GM21447 (cell line): Measurements from ENCODE around the gene ERMARD.
"Not testable (repeated sequence)": the region's sequence is repeated elsewhere in the genome, so short reads cannot be mapped to it uniquely, and the experiment has no call there.

Source experiments
- ATAC-seq: cut with Tn5 transposase; IDR thresholded peaks from one replicate; pipeline ENCODE4 v1.9.1; 2021; ENCODE audit not compliant: unreplicated experiment

The ERMARD gene

DNA sequence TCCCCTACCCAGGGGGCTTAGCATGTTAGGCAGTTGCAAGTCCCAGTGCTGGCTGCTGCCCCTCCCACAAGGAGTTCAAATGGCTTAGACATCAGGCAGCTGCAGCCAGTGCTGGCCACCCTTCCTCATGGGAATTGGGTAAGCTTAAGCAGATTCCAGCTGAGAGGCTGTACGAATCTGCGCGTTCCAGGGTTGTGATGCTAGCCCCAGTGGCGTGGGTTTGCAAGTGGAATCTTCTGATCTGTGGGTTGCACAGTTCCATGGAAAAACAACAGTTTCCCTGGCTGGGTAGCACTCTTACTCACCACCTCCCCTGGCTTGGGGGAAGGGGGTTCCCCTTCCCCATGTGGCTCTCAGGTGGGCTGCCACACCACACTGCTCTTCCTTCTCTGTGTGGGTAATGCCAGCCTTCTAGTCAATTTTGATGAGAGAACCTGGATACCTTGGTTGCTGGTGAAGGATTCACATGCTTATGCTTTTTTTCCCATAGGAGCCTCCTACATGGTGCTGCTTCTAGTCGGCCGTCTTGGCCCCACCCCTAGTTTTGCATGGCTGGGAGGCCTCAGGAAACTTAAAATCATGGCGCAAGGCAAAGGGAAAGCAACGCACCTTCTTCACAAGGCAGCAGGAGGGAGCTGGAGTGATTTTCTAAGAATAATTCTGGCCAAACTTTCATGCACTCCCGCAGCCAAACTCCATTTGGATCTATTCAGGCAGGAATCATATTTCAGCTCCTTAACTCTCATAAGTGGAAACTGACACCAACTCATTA, 13.0 kb upstream of the ERMARD start:
- no peak for ATAC-seq

DNA sequence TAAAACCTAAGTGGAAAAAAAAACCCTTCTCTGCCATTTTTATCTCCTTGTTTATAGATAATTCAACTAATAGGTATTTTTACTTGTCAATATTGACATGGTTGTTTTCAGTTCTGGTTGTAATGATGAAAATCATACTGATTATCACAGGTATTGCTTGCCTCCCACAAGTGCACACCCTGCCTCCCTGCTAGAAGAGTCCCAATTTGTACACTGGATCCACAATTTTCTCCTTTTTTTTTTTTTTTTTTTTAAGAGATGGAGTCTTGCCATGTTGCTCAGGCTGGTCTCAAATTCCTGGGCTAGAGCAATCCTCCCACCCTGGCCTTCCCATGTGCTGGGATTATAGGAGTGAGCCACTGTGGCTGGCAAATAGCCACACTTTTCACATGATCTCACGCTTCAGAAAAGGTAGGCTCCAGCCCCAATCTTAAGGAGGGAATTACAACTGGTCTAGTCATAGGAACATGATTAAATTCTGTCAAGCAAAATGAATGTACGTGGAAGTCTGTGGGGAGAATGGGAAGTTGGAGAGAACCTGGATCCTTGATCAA, 12.4 kb upstream of the ERMARD start:
- ATAC-seq: no peak

DNA sequence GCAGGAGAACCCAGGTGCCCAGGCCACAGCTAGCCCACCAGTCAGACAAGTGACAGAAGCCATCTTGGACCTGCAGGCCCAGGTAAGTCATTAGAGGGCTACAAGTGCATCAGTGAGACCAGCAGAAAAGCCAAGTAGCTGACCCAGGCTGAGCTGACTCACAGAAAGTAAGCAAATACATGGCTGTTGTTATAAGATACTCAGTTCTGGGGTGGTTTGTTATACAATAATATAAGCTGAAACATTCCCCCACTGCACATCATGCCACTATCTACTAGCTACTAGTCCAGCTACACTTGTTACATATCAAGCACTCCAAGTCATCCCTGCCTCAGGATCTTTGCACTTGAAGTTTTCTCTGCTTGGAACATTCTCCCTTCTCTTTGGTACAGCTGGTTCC, 10.1 kb upstream of the ERMARD start:
- ATAC-seq: no peak

DNA sequence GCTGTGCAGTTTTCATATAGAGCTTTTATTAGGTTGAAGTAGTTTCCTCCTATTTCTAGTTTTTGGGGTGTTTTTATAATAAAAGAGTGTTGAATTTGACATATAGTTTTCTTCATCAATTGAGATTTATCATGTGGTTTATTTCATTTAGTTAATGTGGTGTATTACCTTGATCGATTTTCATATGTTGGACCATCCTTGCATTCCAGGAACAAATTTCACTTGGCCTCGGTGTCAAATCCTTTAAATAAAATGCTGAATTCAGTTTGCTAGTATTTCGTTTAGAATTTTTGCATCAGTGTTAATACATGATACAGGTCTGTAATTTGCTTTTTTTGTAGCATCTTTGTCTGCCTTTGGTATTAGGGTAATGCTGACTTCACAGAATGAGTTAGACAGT, 6.0 kb upstream of the ERMARD start:
- no peak for ATAC-seq

DNA sequence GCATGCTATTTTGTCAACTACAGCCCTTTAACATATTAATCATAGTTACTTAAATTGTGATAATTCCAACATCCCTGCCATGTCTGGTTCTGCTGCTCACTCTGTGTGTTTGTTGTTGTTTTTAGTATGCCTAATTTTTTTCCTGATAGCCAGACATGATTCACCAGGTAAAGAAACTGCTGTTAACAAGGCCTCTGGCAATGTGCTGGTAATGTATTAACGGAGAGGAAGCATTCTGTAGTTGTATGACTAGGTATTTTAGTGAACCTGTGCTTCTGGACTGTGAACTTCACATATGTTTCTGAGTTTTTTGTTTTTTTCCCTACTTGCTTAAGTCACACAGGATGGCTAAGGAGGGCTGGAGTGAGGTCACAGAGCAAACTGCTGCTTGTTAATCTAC, 4.9 kb upstream of the ERMARD start:
- no peak for ATAC-seq

DNA sequence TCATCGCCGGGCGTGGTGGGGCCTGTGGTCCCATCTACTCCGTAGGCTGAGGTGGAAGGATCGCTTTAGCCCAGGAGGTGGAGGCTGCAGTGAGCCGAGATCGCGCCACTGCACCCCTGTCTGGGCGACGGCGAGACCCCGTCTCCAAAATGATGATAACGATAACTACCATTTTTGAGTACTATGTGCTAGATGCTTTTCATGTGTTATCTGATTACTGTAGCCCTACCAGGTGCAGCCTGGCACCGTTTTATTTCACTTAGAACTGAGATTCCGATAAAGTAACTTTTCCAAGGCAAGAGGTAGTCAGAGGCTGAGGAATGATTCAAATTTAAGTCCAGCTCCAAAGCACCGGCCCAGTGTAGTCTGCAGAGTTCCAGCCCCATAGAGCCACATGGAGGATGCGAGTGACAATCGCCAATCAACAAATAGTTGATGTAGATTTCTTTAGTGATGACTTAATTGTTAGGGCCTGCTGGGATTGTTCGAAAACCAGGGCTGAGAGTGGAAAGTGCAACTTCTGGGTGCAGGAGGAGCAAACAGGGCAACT, 727 bp downstream of the ERMARD start:
- ATAC-seq: no peak

DNA sequence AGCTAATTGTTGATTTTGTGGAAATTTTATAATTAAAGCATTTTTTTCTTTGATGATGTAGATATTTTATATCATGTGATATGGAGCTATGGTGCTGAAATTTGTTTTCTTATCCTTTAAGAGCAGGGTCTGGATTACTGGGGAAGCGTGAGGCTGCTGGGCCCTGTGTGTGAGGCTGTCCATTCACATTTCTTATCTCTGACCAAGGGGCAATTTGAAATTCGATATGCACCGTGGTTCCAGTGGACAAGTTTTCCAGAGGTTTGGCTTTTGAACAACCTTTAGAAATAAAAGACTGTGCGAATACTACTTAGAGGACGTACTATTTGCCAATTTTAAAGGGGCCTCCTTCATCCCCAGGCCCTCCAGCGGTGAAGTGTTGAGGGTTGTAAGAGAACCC, 3.7 kb downstream of the ERMARD start:
- ATAC-seq: no peak

DNA sequence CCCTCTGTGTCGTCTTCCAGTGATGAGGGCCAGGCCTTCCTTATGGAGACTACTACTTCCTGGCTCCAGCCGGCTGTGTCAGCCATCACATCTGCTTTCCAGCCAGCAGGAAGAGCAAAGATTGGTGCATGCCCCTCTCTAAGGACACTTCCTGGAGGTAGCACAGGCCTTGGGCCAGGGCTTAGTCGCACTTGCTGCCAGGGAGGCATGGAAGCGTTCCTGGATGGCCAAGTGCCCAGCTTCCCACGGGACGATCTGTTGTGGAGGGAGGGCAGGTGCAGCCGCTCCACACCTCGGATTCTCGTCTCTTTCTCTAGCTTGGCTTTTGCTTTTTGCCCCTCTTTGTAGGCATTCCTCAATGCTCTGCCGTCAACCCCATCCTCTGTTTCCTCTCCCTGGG, 11.9 kb downstream of the ERMARD start:
- ATAC-seq: no peak

DNA sequence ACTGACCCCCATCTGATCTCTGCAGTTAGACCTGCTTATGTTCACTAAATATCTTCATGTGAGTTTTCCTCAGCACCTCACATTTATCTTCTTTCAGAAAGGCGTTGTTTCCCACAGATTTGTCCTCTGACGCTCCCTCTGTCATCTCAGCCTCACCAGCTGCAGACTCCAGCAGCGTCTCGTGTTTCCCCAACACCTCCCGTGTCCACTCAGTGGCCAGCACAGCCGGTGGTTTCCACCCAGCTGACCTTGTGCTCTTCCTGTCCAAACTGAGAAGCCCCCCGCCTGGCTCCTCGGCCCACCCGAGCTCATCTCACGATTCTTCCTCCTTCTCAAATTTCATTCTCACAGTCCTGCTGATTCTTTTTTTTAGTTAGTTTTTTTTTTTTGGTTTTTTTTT, 12.5 kb downstream of the ERMARD start:
- no peak for ATAC-seq

DNA sequence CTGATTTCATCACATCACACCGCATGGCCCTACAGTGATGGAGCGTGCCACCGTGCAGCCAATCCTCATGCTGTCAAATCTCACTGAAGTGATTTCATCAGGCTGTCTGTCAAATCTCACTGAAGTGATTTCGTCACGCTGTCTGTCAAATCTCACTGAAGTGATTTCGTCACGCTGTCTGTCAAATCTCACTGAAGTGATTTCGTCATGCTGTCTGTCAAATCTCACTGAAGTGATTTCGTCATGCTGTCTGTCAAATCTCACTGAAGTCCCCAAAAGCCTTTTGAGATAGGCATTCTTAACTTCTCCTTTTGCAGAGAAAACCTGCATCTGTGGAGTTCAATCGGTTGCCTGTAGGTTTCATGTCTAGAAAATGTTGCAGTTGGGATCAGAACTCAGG, 14.4 kb downstream of the ERMARD start:
- not testable (repeated sequence) for ATAC-seq

DNA sequence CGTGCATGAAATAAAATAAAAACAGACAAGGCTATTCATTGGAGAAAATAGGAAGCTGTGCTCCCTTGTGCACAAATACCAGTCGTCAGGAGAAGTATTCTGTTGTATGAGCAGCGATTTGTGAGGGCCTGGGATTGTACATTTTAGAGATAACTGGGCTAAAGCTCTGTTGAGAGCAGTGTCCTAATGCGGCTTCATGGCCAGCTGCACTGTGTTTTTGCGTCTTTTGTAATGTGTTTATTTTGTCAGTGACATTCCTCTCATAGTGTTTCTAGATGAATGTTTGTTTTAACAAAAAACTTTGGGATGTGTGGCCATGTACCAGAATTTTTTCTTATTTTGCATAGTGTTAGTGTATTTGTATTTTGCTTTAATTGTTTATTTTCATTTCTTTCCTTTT, 14.8 kb downstream of the ERMARD start:
- ATAC-seq: no peak

DNA sequence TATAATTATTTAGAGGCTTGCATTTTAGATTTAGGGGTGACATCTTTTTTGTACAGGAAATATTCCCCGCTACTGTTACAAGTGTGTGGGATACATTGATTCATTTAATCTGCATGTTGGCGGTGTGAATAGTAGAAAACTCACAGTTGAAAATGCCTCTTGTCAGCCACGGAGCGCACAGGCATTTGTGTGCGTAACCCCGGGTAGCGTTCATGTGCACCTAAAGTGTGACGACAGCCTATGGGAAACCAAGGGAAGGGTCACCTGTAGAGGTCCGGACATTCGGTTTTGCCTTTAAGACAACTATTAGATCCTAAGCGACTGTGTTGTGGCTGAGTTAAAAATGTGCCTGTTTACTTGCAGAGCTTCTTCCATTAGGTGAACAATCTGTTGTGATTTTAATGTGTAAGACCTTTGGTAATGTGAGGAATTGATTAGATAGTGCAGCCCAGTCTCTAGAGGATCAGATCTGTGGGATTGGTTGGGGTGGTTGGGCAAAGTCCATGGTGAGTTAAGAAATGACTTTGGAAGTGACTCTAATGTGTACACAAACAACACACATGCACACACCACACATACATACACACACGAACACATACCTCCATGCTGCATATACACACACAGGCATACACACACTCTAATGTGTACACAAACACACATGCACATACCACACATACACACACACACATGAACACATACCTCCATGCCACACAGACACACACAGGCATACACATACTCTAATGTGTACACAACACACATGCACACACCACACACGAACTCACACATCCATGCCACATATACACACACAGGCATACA, 15.7 kb downstream of the ERMARD start:
- ATAC-seq: no peak

DNA sequence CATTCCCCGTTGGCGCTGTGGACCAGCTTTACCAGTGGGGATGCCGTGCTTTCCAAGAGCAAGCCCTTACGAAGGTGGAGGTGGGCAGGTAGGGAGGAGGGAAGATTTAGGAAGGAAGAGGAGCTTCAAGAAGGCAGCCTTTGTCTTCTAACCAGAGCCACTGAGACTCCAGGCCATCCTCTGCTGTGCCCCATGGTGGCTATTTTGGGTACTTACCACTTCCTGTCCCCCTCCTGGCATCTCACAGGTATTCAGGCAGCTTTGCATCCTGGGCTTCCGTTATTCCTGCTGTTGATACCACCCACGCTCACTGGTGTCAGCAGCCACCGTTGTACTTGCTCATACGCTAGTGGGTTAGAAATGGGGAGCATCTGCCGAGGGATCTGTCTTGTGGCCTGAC, 22.9 kb downstream of the ERMARD start:
- no peak for ATAC-seq

DNA sequence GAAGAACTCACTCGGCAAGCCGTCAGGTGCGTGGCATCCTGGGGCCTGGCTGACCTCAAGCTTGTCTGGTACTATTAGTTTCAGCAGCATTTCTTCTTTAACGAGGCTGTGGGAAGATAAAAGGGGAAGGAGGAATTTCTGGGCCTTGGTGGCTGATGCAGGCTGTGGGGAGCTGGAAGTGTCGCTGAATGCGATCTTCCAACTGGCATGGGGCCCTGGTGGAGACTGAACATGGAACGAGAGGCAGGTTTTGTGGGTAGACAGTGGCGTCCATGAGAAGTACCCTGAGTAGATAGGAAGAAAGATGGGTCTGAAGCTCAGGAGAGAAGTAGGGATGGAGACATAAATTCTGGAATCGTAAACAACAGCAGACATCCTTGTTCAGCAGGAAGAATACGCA, 23.9 kb downstream of the ERMARD start:
- ATAC-seq: no peak

DNA sequence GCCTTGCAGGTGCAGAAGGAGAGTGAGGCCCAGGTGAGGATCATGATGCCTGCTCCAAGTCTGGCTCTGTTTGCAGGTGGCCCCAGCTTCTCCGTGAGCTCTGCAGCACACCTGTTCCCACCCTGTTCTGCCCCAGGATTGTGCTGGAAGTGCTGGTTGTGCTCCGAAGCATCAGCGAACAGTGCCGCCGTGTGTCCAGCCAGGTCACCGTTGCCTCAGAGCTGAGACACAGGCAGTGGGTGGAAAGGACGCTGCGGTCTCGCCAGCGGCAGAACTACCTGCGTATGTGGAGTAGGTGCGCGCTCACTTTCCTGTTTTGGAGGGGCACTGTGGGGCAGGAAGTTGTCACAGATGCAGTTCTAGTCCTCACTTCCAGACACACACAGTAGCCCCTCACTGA, 25.0 kb downstream of the ERMARD start:
- ATAC-seq: no peak

DNA sequence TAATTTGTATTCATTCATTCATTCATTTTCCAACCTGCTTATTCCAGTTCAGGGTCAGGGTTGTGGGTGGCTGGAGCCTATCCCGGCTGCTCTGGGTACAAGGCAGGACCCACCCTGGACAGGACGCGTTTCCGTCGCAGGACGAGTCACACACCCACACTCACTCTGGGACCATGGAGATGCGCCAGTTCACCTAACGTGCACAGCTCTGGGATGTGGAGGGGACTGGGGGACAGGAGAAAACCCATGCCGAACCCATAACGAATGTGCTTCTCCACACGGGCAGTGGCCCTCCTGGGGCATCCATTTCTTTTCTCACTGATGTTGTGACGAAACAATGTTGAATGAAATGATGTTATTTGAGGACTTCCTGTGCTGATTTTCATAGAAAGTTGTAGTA, 26.5 kb downstream of the ERMARD start:
- no peak for ATAC-seq

DNA sequence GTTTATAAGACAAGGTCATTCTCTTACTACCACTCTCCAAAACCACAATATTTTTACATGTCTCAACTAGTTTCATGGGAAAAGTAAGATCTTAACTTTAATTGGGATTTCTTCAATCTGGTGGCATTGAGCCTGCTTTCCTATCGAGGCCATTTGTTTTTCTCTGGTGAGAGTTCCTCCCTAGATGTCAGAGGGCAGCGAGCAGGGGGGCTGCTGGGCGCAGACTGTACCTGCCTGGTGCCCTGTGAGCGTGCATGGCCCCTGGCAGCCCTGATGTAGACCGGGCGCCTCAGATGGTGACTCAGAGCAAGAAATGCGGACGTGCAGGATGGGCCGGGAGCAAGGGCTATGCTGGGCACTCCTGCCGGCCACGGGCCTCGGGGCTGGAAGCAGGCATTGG, 27.2 kb downstream of the ERMARD start:
- no peak for ATAC-seq

DNA sequence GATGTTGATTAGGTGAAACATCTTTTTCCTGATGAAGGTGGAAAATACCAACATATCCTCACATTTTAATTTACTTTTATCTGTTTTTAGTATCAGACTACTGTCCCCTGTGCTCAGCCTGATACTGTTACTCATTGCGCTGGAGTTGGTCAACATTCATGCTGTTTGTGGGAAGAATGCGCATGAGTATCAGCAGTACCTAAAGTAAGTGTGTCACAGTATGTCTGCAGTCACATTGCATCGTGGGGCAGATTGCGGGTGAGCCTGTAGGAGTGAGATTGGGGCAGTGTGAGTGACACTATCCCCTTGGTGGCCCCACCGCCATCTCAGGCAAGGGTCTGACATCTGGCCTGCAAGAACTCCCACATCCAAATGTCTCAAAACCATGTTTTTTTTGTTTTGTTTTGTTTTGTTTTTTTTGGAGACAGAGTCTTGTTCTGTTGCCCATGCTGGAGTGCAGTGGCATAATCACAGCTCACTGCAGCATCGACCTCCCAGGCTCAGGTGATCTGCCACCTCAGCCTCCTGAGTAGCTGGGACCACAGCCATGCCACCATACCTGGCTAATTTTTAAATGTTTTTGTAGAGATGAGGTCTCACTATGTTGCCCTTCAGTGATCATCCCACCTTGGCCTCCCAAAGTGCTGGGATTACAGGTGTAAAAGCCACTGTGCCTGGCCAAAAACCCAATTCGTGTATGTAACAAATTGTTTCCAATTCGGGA, 27.8 kb downstream of the ERMARD start:
- no peak for ATAC-seq

DNA sequence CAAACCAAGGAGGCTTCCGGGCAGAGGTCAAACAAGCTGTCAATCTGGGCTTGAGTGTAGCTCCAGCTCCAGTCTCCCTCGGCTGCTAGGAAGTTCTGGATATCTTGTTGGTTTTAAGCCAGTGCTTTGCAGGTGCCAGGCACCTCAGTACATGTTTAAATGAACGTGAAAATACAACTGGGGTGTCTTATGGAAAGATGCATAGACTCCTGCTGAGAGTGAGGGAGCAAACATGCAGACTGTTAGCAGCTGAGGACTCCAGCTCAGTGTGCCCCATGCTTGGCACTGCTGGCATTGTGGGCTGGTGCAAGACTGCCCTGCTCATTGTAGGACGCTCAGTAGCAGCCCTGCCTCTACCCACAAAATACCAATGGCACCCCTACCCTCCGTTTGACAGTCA, 28.5 kb downstream of the ERMARD start:
- no peak for ATAC-seq

DNA sequence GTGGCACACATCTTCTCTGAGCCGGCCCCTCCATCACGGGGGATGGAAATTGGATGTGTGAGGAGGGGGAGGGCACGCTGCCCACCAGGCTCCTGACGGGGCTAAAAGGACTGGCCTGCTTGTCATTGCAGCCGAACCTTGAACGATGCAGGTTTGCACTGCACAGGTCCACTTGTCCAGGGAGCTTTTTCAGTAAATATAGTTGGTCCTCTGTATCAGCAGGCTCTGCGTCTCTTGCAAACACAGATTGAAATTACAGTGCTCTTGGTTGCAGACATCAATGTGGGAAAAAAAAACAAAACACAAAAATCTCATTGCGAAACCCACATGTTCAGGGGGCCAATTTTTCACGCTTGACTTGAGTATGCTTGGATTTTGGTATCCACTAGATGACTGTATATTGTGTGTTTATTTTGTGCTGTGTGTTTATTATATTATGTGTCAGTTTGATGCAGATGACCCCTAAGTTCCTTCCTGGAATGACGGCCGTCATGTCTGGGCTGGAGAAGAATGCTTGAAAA, 29.2 kb downstream of the ERMARD start:
- no peak for ATAC-seq

DNA sequence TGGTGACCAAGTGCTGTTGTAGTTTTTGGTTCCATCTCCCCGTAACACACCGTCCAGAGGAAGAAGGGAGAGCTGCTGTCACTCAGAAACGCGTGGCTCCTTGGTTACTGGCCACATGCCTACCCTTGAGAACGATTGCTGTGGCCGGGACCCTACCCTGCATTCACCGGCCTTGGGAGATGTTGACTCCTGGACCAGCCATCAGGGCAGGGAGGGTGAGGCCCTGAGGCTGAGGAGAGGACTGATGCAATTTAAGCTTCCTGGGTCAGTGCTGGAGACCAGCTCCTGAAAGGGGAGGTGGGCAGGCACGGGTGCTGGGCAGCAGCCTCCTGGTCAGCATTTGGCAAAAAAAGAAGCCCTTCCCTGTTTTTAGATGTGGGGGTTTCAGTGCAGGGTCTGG, 31.5 kb downstream of the ERMARD start:
- ATAC-seq: no peak
